ENCODE data around the gene PCIF1. TPM values are rescaled to one million over a fixed set of nuclear protein-coding genes. Genes with fewer than 3 reads are reported as not detected.

Gene PCIF1
- total and polyA plus RNA-seq, 9 of the 15 experiments (the other 6 are each of a cell fraction or from before 2014, with no cell fraction given), result 5.8 to 29.4 (median 11.3) TPM

DNA sequence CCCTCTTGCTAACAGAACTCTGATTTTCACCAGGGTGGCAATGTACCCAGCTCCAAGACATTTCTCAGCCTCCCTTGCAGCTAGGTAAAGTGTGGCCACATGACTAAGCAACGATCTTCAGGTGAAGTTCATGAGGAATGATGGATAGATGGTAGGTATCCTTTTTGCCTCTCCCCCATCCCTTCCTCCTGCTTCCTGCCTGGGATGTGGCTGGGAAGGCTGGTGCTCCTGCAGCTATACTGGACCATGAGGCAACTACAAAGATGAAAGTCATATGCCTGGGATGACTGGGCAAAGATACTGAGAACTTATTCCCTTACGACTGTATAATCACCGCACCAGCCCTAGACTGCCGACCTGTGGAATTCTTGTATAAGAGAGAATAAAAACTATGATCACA lies 24.1 kb downstream of the PCIF1 start (continued):
- TF ChIP-seq SAFB (IDR thresholded peaks at IDR 0.05; ENCODE audit: borderline replicate concordance, low read depth, low read length) (no peak), ZZZ3 (IDR thresholded peaks at IDR 0.05) (no peak), MECOM (CRISPR knock-in tag; IDR thresholded peaks at IDR 0.05) (no peak), NFRKB (IDR thresholded peaks at IDR 0.05; ENCODE audit: low read depth) (no peak), HNRNPL (IDR thresholded peaks at IDR 0.05; ENCODE audit: low read depth, low read length) (no peak), TAL1 (IDR thresholded peaks at IDR 0.05) (no peak)
- TF ChIP-seq, protein P1, sequence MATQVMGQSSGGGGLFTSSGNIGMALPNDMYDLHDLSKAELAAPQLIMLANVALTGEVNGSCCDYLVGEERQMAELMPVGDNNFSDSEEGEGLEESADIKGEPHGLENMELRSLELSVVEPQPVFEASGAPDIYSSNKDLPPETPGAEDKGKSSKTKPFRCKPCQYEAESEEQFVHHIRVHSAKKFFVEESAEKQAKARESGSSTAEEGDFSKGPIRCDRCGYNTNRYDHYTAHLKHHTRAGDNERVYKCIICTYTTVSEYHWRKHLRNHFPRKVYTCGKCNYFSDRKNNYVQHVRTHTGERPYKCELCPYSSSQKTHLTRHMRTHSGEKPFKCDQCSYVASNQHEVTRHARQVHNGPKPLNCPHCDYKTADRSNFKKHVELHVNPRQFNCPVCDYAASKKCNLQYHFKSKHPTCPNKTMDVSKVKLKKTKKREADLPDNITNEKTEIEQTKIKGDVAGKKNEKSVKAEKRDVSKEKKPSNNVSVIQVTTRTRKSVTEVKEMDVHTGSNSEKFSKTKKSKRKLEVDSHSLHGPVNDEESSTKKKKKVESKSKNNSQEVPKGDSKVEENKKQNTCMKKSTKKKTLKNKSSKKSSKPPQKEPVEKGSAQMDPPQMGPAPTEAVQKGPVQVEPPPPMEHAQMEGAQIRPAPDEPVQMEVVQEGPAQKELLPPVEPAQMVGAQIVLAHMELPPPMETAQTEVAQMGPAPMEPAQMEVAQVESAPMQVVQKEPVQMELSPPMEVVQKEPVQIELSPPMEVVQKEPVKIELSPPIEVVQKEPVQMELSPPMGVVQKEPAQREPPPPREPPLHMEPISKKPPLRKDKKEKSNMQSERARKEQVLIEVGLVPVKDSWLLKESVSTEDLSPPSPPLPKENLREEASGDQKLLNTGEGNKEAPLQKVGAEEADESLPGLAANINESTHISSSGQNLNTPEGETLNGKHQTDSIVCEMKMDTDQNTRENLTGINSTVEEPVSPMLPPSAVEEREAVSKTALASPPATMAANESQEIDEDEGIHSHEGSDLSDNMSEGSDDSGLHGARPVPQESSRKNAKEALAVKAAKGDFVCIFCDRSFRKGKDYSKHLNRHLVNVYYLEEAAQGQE (IDR thresholded peaks at IDR 0.05; ENCODE audit: borderline replicate concordance), result no peak
- TF ChIP-seq, protein P1 (CRISPR knock-in tag; IDR thresholded peaks at IDR 0.05; ENCODE audit: low read depth), result no peak

All from K562 (cell line).